Stimulated activated CD4-positive, alpha-beta T cell treated with anti-CD3 and anti-CD28 coated beads, Interleukin-2, amount 100 ng/mL, for 24 hours (primary cell): ENCODE data around the gene RGS7.
A peak's percentile ranks its signal among the peaks of the same experiment; 100 is the strongest.
"Not testable (repeated sequence)": the region's sequence is repeated elsewhere in the genome, so short reads cannot be mapped to it uniquely, and the experiment has no call there.

Source experiments
- DNase-seq, 2 donors: peaks; one replicate each; pipeline ENCODE4 v3.0.0-alpha.2; 2020

RGS7 gene

DNA sequence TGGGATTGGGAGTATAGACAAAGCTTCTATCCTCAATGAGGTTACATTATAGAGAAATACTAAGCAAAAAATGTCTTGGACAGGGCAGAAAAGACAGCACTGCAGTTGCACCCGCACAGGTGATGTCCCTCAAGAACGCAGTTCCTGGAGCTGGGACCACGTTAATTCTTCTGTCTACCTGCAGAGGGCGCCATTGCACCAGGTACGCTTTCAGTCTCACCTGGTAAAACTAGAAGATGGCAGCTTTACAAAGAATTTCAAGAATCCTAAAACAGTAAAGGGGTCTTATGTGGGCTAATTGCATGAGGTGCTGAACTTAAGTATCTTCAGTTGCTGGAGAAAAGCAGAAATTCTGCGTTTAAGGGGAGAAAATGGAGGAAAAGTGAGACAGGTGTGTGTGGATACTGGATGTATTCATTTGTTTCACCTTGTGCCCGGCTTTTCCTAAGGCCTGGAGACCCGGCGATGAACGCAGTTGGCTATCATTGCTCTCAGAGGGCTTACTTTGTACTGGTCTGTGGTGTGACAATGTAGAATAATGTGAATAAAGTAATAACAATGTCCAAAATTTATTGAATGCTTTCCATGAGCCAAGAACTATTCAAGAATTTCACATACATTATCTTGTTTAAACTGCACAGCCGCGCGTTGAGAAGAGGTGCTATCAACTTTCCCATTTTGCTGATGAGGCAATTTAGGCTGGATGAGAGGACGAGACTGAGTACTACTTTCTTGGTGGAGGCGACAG lies 468.8 kb downstream of the RGS7 start:
- peak in 1 of 2 donors; percentile 40 for DNase-seq

DNA sequence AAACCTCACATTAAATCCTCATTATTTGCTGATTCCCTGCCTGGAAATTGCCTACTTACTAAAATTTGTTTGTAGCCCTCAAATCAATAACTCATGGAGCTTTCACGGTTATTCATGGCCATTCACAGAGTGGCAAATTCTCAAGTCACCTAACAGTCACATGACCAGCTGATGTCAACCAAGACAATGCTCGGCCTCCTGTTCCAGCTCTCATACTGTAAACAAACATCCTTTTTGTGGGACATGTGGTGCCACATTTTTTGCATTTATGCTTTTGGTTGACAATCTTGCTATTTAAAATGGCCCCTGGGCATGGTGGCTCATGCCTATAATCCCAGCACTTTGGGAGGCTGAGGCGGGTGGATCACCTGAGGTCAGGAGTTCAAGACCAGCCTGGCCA lies 473.5 kb downstream of the RGS7 start:
- DNase-seq = no peak

DNA sequence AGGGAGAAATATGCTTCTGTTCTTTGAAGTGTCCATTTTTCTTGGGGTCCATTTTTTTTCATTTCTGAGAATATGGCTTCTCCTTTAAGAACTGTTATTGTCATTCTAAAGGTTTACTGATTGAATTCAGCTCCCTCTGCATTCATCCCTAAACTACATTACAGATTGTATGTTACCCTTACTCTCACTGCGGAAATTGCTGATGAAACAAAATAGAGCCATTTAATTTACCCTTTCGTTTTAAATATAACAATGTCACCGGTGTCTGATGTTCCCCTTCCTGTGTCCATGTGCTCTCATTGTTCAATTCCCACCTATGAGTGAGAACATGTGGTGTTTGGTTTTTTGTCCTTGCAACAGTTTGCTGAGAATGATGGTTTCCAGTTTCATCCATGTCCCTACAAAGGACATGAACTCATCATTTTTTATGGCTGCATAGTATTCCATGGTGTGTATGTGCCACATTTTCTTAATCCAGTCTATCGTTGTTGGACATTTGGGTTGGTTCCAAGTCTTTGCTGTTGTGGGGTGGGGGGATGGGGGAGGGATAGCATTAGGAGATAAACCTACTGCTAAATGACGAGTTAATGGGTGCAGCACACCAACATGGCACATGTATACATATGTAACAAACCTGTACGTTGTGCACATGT lies 474.2 kb downstream of the RGS7 start:
- DNase-seq = not testable (repeated sequence)

DNA sequence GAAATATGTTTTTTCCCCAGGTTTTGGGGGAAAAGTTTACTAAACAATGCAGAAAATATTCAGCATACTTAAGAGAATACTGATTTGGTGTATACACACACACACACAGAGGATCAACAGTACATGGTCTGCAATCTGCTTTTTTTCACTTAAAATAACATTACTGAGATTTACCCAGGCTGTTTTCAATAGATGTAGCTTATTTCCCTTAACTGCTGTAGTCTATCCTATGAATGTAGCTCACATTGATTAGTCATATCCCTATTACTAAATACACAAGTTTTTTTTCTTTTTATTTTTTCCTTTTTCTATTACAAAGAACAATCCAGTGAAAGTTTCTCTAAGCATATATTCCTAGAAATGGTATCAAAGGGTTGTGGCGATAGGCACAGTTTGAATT lies 478.4 kb downstream of the RGS7 start:
- DNase-seq = no peak

DNA sequence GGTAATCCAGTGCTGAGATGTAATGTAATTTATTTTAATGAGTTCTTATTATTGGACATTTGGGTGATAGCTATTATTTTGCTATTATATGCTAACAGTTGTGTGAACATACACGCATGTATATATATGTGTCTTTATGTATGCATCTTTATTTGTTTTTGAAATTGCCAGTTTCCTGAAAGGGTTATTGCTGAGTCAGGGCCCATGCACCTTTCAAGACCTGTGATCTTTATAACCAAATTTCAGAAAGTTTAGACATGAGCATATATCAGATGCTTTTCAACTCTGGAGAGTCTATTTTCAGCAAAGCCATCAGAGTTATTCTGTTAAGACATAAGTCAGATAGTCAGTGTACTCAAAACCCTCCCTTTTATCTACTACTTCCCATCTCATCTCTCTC lies 479.4 kb downstream of the RGS7 start:
- DNase-seq = no peak

DNA sequence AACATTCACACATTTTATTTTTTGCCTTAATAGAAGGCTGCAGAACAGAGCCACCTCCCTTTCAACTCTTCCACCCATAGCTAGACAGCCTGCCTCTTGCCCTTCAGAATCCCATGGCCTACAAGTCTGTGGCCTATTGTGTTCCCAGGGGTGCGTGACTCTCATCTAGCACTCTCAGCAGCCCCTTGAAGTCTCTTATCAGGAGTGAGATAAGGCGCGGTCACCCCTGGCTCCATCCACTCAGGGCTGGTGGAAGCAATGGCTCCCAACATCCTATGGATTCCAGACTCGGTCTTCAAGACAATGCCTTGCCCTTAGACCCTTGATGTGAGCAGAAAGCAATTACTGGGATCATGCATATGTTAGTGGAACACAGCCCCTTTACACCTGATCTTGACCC lies 480.9 kb downstream of the RGS7 start:
- DNase-seq = no peak

DNA sequence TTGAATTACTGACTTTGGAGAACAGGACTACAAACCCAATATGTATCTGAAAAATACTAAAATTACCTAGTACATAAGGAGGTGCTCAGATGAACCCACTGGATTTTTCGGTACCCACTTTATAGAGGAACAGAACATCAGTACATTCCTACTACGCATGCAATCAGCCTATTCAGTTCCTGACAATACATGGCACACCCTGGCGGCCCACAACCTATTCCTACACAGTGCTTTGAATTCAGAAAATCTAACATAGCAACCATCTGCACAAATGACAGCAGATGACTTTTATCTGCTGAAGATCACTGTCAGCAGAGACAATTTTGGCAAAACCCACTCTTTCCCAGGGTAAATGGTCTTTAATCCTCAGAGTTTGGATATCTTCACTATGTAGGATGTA lies 487.9 kb downstream of the RGS7 start:
- no peak for DNase-seq

DNA sequence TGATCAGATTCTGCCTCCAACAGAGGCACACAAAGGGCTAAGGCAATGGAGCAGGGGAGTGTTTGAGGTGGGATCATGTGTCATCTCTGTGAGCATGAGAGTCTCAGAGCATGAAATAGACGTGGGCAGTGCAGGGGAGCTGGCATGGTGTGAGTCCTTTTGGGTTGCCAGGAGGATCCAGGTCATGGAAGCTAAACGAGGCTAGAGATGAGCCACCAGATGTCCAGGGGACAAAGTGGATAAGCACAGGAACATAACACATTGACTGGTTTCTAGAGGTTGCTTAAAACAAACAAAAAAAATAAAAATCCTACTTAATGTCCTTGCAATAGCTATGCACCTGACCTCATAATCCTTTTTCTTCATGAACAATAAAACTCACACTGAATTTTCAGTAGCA lies 490.3 kb downstream of the RGS7 start:
- no peak for DNase-seq

DNA sequence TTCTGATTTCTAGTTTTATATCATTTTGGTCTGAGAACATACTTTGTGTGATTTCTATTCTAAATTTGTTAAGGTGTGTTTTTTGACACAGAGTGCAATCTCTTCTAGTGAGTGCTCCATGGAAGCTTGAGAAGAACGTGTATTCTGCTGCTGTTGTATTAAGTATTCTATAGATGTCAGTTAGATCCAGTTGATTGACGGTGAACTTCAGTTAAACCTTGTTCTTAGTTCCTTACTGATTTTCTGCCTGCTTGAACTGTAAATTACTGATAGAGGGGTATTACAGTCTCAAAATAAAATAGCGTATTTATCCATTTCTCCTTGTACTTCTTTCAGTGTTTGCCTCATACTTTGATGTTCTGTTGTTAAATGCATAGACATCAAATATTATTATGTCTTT lies 497.0 kb downstream of the RGS7 start:
- DNase-seq = no peak

DNA sequence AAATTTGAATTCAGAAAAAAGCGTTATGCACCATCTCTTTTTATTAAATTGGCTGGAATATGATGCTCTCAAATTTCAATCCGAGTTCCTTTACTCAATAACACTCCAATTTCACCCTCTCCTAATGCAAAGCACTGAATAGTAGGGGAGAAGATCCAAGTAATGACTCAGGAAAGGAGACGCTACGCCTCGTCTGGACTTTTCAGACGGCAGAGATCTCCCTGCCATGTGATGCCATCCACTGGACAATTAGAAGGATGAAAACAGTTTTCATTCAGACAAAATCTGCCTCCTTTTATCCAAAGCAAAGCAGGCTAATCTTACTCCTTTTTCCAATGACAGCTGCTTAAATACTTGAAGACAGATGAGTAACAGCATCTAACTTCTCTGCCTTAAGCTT lies 502.6 kb downstream of the RGS7 start:
- no peak for DNase-seq

DNA sequence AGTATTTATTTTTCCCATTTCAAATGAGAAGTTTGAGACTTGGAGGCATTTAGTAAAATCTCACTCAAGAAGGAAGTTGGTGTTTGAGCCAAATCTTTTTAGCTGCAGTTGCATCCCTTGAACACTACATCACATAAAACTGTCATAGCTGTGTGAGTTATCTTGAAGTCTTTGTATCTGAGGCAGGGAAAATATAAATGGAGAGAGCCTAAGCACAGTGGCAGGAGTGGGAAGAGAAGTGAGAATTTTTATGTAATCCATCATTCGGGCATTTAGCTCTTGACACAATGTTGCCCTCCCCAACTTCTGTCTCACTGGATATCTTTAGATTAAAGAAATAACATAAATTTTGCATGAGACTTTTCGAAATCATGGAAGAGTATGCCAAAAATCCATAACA lies 509.7 kb downstream of the RGS7 start:
- DNase-seq = no peak

DNA sequence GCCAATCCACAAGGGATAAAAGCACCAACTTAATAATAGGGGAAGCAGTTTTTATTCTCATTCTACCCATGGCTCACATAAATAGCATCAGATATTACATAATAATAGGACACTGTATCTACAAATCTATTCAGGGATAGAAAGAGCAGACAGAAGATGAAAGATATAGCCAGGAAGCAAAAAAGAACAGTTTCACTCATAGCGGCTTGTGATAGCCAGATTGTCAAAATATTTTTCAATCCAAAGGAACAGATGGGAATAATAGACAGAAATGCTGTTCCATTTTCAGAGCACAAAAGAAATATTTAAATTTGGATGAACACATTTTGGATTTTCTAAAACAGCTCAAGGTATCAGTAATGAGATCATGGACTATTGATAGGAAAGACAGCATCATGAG lies 512.5 kb downstream of the RGS7 start:
- DNase-seq = no peak

DNA sequence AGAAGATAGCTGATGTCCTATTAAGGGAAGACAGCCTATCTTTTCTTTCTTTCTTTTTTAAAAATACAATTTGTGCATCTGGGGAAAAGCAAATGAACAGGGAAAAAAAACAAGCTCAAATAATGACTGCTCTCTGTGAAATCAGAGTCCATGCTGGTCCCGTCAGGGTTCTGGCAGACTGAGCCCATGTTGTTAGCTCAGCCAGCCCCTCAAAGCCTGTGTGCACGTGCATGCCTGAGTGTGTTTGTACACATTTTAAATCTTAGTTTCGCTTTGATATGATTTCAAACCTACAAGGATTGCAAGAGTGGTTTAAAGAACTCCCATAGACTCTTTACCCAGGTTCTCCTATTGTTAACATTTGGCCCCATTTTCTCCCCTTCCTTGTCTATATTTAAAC lies 513.2 kb downstream of the RGS7 start:
- no peak for DNase-seq

DNA sequence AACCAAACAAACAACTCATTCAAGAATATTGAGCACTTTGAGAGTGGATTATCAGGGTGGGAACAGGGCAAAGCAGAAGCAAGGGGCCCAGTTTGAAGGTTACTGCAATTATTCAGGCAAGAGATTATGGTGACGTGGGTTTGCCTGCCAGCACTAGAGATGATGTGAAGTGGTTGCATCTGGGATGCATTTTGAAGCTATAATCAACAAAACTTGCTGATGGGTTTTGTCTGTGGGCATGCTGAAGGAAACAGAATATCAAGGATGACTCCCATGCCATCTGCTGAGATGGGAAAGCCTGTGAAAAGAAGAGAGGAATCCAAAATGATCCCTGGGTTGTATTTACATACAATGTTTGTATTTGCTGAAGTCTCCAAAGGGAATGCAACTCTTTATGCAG lies 520.7 kb downstream of the RGS7 start:
- no peak for DNase-seq

DNA sequence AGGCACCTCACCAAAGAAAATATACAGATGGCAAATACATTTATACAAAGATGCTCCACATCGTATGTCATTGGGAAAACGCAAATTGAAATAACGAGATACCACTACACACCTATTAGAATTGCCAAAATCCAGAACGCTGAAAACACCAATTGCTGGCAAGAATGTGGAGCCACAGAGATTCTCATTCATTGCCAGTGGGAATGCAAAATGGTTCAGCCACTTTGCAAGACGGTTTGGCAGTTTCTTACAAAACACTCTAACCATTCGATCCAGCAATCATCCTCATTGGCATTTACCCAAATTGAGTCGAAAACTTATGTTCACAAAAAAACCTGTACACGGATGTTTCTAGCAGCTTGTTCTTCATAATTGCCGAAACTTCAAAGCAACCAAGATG lies 521.7 kb downstream of the RGS7 start:
- no peak for DNase-seq

DNA sequence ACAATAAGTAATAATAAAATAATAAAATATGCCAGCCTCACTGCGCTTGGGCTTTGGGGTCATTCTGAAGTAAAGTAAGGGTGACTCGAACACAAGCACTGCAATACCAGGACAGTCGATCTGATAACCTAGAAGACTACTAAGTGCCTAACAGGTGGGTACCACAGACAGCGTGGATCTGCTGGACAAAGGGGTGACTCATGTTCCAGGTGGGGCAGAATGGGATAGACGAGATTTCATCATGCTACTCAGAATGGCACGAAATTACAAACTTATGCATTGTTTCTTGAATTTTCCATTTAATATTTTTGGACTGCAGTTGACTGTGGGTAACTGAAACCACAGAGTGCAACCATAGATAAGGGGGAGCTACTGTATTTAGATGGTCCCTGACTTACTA lies 523.9 kb downstream of the RGS7 start:
- DNase-seq = no peak

DNA sequence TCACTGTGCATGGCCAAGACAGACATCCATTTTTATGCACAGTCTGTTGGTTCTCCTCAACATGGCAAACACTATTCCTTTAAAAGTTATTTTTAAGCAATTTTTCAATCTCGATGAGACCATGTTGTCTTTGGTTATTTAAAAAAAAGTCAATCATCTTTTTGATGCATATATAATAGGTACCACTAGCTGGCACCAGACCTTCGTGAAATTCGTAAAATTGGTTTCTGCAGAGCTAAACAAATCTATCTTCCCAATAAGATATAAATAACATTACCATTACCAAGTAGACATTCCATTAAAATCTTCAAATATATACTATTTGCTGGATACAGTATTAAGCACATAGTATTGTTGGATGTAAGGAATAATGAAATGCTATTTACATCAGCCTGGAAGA lies 525.1 kb downstream of the RGS7 start:
- no peak for DNase-seq

DNA sequence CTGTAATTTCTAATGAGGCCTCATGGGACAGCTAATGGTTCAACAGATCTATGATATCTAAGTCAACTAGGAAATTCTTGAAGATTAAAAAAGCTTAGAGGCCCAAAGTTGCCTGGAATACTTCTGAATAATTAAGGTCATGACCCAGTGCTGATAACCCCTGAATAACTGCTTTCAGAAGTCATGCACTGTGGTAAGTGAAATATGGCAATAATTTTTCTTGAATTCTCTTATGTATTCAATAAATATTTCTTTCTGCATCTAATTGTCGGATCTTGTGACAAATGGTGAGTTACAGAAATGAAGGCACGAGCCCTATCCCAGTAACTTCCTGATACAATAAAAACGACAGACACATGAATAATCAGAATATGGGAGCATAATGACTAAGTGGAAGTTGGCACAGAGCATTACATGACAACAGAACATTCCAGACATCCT lies 525.8 kb downstream of the RGS7 start:
- no peak for DNase-seq

DNA sequence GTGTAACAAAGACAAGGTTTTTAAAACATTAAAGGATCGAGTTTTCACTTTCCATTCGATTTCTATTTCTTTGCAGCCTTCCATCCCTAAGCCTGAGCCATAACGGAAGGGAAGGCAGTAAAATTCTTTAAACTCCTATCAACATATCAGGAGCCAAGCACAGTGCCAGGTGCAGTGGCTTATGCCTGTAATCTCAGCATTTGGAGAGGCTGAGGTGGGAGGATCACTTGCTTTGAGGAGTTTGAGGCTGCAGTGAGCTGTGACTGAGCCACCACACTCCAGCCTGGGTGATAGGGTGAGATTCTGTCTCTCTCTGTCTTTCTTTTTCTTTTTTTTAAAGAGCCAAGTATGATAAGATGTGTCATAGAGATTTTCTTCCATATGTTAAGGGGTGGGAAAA lies 527.5 kb downstream of the RGS7 start:
- DNase-seq = no peak

DNA sequence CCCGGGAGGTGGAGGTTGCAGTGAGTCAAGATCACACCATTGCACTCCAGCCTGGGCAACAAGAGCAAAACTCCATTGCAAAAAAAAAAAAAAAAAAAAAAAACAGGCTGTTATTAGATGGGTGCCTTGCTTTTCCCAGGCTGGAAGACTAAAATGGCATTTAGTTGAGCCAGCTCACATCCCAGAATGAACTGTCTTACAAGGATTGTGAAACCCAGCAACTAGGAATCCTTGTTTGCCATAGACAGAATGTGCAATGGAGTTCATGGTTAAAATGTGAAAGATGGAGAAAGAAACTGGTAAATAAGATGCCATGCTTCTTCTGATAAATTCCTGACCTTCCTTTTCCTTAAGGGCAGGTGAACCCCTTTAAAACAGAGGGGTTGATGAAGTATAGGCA lies 529.2 kb downstream of the RGS7 start:
- no peak for DNase-seq

DNA sequence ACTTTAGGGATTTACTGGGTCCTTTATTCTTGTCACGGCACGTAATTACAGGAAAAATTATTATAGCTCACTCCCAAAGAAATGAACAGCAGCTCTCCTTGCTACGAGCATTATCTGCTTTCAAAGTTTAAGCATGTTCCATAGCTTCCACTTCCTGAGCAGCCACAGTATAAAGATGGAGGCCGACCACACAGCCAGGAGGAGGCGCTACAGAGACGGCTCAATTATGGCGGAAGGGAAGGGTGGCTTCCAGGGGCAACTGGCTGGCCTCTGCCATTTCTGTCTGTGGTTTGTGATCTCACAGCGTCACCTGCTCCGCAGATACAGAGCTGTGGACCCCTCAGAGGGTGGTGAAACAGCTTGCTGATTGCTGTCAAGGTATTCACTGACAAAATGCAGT lies 532.8 kb downstream of the RGS7 start:
- DNase-seq = no peak

DNA sequence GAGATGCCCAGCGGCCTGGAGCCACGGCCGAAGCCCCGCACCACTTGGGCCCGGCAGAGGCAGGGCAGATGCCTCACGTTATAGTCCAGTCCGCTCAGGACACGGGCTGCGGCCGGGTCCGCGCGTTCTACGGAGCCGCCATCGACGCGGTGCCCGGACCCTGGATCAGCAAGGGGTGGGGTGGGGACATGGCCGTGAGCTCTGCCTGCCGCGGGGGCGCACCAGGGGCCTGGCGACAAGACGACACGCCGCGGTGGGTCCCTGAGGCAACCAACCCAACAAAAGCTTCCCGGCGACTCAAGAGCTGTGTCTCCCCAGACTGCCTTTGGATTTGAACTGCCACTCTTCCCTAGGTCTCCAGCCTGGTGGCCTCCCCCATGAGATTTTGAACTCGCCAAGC lies 533.6 kb downstream of the RGS7 start:
- no peak for DNase-seq

DNA sequence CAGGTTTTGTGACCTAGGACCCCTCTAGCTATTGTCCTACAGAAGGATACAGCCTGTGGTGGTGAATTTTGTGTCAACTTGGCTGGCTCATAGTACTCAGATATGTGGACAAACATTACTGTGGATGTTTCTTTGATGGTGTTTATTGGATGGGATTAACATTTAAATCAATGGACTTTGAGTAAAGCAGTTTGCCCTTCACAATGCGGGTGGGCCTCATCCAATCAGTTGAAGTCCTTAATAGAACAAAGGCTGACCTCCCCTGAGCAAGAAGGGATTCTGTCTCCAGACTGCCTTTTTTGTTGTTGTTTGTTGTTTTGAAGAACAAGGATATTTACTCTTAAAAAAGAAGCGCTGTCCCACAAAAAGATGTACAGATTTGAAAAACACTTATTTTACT lies 535.1 kb downstream of the RGS7 start:
- DNase-seq = no peak

DNA sequence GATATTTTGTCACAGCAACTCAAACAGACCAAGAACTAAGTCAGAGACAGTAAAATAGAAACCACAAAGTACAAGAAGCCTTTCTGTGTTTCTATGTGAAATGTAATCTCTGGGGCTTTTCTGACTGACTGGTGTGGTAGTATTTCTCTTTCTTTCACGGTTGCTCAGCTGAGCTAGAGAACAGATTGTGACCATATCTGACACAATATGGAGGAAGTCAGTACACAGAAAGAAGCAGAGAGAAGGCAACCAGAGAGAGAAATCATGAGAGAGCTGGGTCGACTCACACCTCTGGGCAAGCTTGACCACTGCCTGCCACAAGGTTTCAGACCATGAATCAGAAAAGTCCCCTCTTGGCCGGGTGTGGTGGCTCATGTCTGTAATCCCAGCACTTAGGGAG lies 536.2 kb downstream of the RGS7 start:
- no peak for DNase-seq

DNA sequence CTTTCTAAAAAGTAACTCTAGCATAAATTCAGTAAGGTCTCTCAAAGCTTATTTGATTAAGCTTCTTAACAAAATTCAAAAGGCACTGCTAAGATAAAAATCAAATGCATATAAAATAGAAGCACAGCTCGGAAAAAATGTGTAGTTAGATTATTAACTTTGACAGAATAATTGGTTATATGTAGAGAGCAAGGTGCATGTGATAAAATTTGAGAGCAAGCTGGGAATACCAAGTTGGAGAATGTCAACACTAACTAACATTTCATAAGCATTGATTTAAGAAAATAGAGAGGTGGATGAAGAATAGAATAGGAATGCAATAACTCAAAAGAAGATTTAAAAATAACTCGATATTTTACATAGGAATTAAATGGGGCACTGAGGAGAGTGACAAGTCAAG lies 540.5 kb downstream of the RGS7 start:
- no peak for DNase-seq
